ENCODE results near the gene KRAS. TPM values are rescaled to one million over a fixed set of nuclear protein-coding genes. Genes with fewer than 3 reads are reported as not detected.

KRAS gene
- total RNA-seq, 1 experiment from 2014 or later, result 47.5 TPM

DNA sequence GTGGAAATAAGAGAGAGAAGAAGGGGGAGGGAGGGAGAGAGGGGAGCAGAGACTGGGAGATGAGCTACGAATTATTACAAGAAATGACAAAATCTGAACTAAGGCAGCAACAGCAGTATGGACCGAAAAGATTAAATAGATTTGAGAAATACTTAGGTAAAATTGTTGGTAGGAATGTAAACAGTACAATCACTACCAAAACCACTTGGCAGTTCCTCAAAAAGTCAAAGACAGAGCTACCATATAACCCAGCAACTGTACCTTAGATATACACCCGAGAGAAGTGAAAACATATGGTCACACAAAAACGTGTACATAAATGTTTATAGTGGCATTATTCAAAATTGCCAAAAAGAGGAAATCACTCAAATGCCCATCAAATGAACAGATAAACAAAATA, 14.1 kb downstream of the KRAS start:
- no peak overlapping the region for H2BK120ac ChIP-seq (ENCODE audit: low read depth, low read length, poor library complexity, severe bottlenecking)
- no peak overlapping the region for H3K4me3 Mint-ChIP-seq
- H3K56ac ChIP-seq (ENCODE audit: insufficient read length, low read depth, low read length), result no peak overlapping the region
- H3K79me1 ChIP-seq (ENCODE audit: insufficient read depth, low read depth, low read length, poor library complexity, severe bottlenecking), result no peaks in the 10 kb centered on the region
- H3K4me2 ChIP-seq (ENCODE audit: insufficient read depth, insufficient read length, low read length), result no peak overlapping the region
- no peaks in the 10 kb centered on the region for H3K27me3 ChIP-seq (ENCODE audit: insufficient read depth, low read length)
- no peak overlapping the region for H3K18ac ChIP-seq (ENCODE audit: insufficient read length, low read depth, low read length)
- no peak overlapping the region for H3K23ac ChIP-seq (ENCODE audit: insufficient read length, low read depth, low read length)
- 0 out of 7 replicates have a peak overlapping the region, but pooled peaks of 1 of the 3 experiments have one; percentile 22 for H3K27ac Mint-ChIP-seq
- H3K27me3 Mint-ChIP-seq (ENCODE audit: low read depth), result no peaks in the 10 kb centered on the region
- DNase-seq, result no peak
- H2AK5ac ChIP-seq (ENCODE audit: insufficient read length, low read length), result no peak overlapping the region
- H3K4ac ChIP-seq (ENCODE audit: low read depth, low read length), result no peak overlapping the region
- no peaks in the 10 kb centered on the region for H3K23me2 ChIP-seq (ENCODE audit: insufficient read length, low read depth, low read length, poor library complexity, severe bottlenecking)
- no peaks in the 10 kb centered on the region; a peak in 1 of 4 replicates for H3K4me1 Mint-ChIP-seq
- H3K9me3 ChIP-seq (ENCODE audit: control insufficient read depth, low read depth, low read length), result no peaks in the 10 kb centered on the region
- H4K91ac ChIP-seq (ENCODE audit: insufficient read length, low read depth, low read length), result no peak overlapping the region
- H3K79me2 ChIP-seq (ENCODE audit: insufficient read depth, low read length), result peaks cover 3% of the 10 kb centered on the region; the same call in 1 of the 2 replicates
- no peak overlapping the region for H2BK15ac ChIP-seq (ENCODE audit: low read depth, low read length)
- H4K8ac ChIP-seq (replicated peaks; ENCODE audit: insufficient read length, low read depth, low read length), result no peak overlapping the region
- no peak overlapping the region for H3T11ph ChIP-seq (ENCODE audit: low read length)
- H2BK20ac ChIP-seq (ENCODE audit: low read depth, low read length, poor library complexity, severe bottlenecking), result no peak overlapping the region
- no peak overlapping the region for H2BK5ac ChIP-seq (ENCODE audit: insufficient read length, low read length)
- H3K9ac ChIP-seq (ENCODE audit: extremely low read depth, insufficient read length, low read length), result no peak overlapping the region
- H4K5ac ChIP-seq (ENCODE audit: insufficient read length, low read depth, low read length), result no peak overlapping the region
- H3K27ac ChIP-seq (ENCODE audit: insufficient read length, low read depth, low read length), result no peak overlapping the region
- no peaks in the 10 kb centered on the region for H4K20me1 ChIP-seq (ENCODE audit: control insufficient read depth, insufficient read depth, insufficient read length)
- H3K9me3 Mint-ChIP-seq, result no peaks in the 10 kb centered on the region
- H2AFZ ChIP-seq (ENCODE audit: low read length), result no peak overlapping the region
- no peaks in the 10 kb centered on the region for H3K4me1 ChIP-seq (ENCODE audit: insufficient read depth, low read length)
- H3K14ac ChIP-seq (ENCODE audit: insufficient read depth, low read length), result no peak overlapping the region
- TF ChIP-seq, protein P1, sequence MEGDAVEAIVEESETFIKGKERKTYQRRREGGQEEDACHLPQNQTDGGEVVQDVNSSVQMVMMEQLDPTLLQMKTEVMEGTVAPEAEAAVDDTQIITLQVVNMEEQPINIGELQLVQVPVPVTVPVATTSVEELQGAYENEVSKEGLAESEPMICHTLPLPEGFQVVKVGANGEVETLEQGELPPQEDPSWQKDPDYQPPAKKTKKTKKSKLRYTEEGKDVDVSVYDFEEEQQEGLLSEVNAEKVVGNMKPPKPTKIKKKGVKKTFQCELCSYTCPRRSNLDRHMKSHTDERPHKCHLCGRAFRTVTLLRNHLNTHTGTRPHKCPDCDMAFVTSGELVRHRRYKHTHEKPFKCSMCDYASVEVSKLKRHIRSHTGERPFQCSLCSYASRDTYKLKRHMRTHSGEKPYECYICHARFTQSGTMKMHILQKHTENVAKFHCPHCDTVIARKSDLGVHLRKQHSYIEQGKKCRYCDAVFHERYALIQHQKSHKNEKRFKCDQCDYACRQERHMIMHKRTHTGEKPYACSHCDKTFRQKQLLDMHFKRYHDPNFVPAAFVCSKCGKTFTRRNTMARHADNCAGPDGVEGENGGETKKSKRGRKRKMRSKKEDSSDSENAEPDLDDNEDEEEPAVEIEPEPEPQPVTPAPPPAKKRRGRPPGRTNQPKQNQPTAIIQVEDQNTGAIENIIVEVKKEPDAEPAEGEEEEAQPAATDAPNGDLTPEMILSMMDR (conservative IDR thresholded peaks at IDR 0.05), result no peak
- H3K36me3 Mint-ChIP-seq (ENCODE audit: insufficient read depth in 1 of 3, low read depth in 3 of 3), result peaks cover 12 to 50% (median 20%) of the 10 kb centered on the region in 3 experiments; a peak in 6 of 7 replicates
- no CpG with 5 or more reads among the region's 4 CpGs for WGBS (ENCODE audit: extremely low coverage, insufficient read length, low lambda C conversion rate)
- H2BK12ac ChIP-seq (ENCODE audit: insufficient read length, low read depth, low read length), result no peak overlapping the region
